Neutrophil (primary cell): ENCODE results near the gene PRPSAP1.
A peak's percentile ranks its signal among the peaks of the same experiment; 100 is the strongest.
"Not testable (repeated sequence)": the region's sequence is repeated elsewhere in the genome, so short reads cannot be mapped to it uniquely, and the experiment has no call there.

Experiments
- H3K27ac ChIP-seq: fragments of 200-600 bp; sonication (generic); 2 replicates; pipeline ENCODE4 v1.5.1; 2016; ENCODE audit warnings: mild to moderate bottlenecking, moderate library complexity
- H3K27me3 ChIP-seq: fragments of 200-600 bp; sonication (generic); 2 replicates; pipeline ENCODE4 v1.6.0; 2016; ENCODE audit warnings: mild to moderate bottlenecking
- H3K36me3 ChIP-seq: fragments of 200-600 bp; sonication (generic); 2 replicates; pipeline ENCODE4 v1.5.1; 2017
- H3K4me1 ChIP-seq, 2 experiments: fragments of 200-600 bp in 1 of 2; sonication (generic) in 1 of 2; 1 replicate in 1 of 2; 2 replicates in 1 of 2; pipeline versions ENCODE4 v1.5.1 to v1.6.1; 2013 to 2016; ENCODE audit warnings: low read depth in 1 of 2, low read length in 1 of 2, mild to moderate bottlenecking in 1 of 2, moderate library complexity in 1 of 2; ENCODE audit not compliant: control insufficient read depth in 1 of 2, insufficient read depth in 1 of 2
- H3K4me3 ChIP-seq, 2 experiments: fragments of 200-600 bp in 1 of 2; sonication (generic) in 1 of 2; 1 replicate in 1 of 2; 2 replicates in 1 of 2; pipeline ENCODE4 v1.5.1; 2013 to 2016; ENCODE audit warnings: low read depth in 1 of 2, low read length in 1 of 2, mild to moderate bottlenecking in 1 of 2, moderate library complexity in 1 of 2
- H3K9me3 ChIP-seq: fragments of 200-600 bp; sonication (generic); 2 replicates; pipeline ENCODE4 v1.5.1; 2016
- TF ChIP-seq, protein P1 (sequence below): fragments of 200-600 bp; sonication (generic); IDR thresholded peaks from 2 replicates; pipeline ENCODE4 v1.5.1; 2016; ENCODE audit warnings: antibody characterized with exemption

Gene PRPSAP1

GRCh38 chr17:76268991-76269981 is 84.4 kb downstream of the PRPSAP1 start:
- Histone ChIP-seq H3K27ac (peak overlapping the region; percentile 96), H3K4me1 (peaks cover 80 to 83% of the 10 kb centered on the region in 2 experiments)

DNA sequence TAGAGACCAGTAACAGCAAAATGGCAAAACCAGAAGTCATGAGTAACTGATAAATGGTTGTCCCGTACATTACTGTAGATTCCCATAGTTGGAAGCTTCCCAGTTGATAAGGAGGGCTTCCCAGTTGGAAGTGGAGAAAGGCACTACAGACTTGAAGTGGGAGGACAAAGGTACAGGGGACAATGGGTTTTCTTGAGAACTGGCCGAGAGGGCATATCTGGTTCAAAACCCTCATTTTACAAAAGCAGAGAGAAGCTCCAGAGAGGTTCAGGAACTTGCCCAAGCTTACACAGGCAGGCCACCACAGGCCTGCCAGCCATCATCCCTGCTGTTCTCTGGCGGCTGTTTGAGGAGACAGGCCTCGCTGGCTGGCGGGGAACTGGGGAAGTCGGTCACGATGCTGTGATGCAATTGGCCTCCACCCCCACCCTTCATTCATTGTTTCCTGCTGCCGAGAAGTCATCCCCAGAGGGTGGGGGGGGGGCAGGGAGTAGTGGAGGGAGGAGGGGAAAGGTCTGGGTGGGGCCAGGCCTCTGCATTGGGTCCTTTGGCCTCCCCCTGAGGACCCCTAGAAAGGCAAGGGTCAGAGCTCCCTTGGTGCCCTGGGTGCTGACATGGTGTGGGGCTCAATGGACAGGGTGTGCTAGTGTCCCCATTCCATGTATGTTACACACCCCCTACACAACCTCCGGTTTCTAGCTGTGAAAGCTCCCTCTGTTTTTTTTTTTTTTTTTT is 85.5 kb downstream of the PRPSAP1 start:
- Histone ChIP-seq H3K27me3 (no peaks in the 10 kb centered on the region), H3K4me3 (peak overlapping the region; percentile 98 to 99), H3K4me1 (peaks cover 80 to 83% of the 10 kb centered on the region in 2 experiments), H3K36me3 (peaks cover 36% of the 10 kb centered on the region), H3K27ac (peak overlapping the region; percentile 96), H3K9me3 (no peaks in the 10 kb centered on the region)
- TF ChIP-seq, protein P1, sequence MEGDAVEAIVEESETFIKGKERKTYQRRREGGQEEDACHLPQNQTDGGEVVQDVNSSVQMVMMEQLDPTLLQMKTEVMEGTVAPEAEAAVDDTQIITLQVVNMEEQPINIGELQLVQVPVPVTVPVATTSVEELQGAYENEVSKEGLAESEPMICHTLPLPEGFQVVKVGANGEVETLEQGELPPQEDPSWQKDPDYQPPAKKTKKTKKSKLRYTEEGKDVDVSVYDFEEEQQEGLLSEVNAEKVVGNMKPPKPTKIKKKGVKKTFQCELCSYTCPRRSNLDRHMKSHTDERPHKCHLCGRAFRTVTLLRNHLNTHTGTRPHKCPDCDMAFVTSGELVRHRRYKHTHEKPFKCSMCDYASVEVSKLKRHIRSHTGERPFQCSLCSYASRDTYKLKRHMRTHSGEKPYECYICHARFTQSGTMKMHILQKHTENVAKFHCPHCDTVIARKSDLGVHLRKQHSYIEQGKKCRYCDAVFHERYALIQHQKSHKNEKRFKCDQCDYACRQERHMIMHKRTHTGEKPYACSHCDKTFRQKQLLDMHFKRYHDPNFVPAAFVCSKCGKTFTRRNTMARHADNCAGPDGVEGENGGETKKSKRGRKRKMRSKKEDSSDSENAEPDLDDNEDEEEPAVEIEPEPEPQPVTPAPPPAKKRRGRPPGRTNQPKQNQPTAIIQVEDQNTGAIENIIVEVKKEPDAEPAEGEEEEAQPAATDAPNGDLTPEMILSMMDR: peak; percentile 40

More at GRCh38 chr17:76268991-76269981, 84.4 kb downstream of the PRPSAP1 start:
- Histone ChIP-seq H3K9me3 (no peaks in the 10 kb centered on the region), H3K36me3 (peaks cover 36% of the 10 kb centered on the region), H3K4me3 (peak overlapping the region; percentile 98 to 99), H3K27me3 (no peaks in the 10 kb centered on the region)
- TF ChIP-seq, protein P1: no peak

DNA sequence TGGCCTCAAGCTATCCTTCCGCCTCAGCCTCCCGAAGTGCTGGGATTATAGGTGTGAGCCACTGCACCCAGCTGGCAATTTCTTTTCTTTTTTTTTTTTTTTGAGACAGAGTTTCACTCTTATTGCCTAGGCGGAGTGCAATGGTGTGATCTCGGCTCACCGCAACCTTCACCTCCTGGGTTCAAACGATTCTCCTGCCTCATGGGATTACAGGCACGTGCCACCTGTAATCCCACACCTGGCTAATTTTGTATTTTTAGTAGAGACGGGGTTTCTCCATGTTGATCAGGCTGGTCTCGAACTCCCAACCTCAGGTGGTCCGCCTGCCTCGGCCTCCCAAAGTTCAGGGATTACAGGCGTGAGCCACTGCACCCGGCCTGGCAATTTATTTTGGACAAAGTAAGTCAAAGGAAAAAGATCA is 86.1 kb downstream of the PRPSAP1 start:
- Histone ChIP-seq H3K4me1 (peaks cover 80 to 83% of the 10 kb centered on the region in 2 experiments), H3K4me3 (peak overlapping the region; percentile 98 to 99), H3K36me3 (peaks cover 36% of the 10 kb centered on the region), H3K27ac (peak overlapping the region; percentile 96)
- not testable (repeated sequence) for H3K9me3 ChIP-seq, H3K27me3 ChIP-seq

- TF ChIP-seq, protein P1: no peak
- Histone ChIP-seq H3K4me3 (peak overlapping the region; percentile 98 to 99), H3K27me3 (no peaks in the 10 kb centered on the region), H3K9me3 (no peaks in the 10 kb centered on the region), H3K27ac (peak overlapping the region; percentile 96), H3K4me1 (peaks cover 80 to 83% of the 10 kb centered on the region in 2 experiments), H3K36me3 (peaks cover 36% of the 10 kb centered on the region)
These were observed 86.6 kb downstream of the PRPSAP1 start for GRCh38 chr17:76267051-76267576.

DNA sequence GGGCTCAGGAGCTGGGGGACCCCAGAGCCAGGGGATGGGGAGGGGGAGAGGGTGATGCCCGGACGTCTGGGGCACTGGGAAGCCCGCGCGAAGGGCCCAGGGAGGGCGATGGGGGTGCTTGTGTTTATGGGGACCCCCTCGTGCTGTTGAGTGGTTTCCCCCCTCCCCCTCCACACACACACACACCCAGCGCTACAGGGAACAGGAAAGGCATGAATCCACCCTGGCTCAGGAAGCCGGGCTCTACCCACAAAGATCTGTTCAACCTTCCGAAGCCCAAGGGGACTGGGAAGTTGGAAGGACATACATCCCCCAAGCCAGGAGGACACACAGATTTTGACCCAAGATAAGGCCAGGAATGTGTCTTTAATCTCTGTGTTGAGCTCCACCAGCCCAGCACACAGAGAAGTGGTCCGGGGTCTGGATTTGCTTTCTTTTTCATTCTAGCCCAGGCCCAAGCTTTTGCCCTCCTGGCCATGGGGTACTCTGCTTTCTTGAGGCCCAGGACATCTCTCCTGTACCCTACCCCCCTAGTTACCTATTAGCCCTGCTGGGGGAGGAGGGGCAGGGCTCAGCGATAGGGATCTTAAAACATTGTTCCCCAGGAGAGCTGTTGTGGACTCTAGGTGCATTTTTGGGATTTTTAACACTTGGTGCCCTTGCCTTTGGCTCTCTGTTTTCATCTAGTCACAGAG is 87.3 kb downstream of the PRPSAP1 start:
- H3K36me3 ChIP-seq: peaks cover 36% of the 10 kb centered on the region
- H3K27ac ChIP-seq: peak overlapping the region; percentile 96
- H3K4me1 ChIP-seq: peaks cover 80 to 83% of the 10 kb centered on the region in 2 experiments
- TF ChIP-seq, protein P1: no peak
- no peaks in the 10 kb centered on the region for H3K27me3 ChIP-seq
- H3K9me3 ChIP-seq: no peaks in the 10 kb centered on the region
- H3K4me3 ChIP-seq: peak overlapping the region; percentile 98 to 99
